HCT116 (cell line): ENCODE measurements around the gene TEN1. TPM values are rescaled to one million over a fixed set of nuclear protein-coding genes. Genes with fewer than 3 reads are reported as not detected.

Source experiments
- ATAC-seq: fragments of 200-7000 bp; cut with Tn5 transposase; 2 replicates; pipeline ENCODE4 v1.9.1; 2020; ENCODE audit warnings: mild to moderate bottlenecking, moderate library complexity
- BruUV-seq: library from RNA; stranded (reverse); fragments of 400-500 nt; replicated peaks from 2 replicates; lab custom pipeline; 2021; lab: Mats Ljungman, UMichigan
- CTCF ChIA-PET: fragments of 300-600 bp; sonication (Branson Sonifier 250); formaldehyde crosslinking; loops from one replicate; lab custom pipeline; 2021; ENCODE audit warnings: antibody characterized with exemption; lab: Charles Lee
- POLR2A ChIA-PET: fragments of 300-600, 350-600 bp; sonication (Branson Sonifier 250); formaldehyde crosslinking; loops from one replicate; lab custom pipeline; 2021; ENCODE audit warnings: antibody characterized with exemption; lab: Charles Lee
- RAD21 ChIA-PET, 2 experiments: fragments of 300-600 bp; sonication (Branson Sonifier 250); formaldehyde crosslinking; loops; one replicate each; lab custom pipeline; 2023; ENCODE audit warnings: low total read pairs in 2 of 2; ENCODE audit not compliant: uncharacterized antibody in 2 of 2, unreplicated experiment in 2 of 2, low non-redundant PET in 1 of 2; lab: Charles Lee
- DNase-seq: peaks from one replicate; pipeline ENCODE4 v3.0.0-alpha.2; 2010; ENCODE audit warnings: low read depth, low spot score
- H2AFZ ChIP-seq: fragments of 200-600 bp; shearing (Covaris generic), sonication (generic); 2 replicates; pipeline ENCODE4 v1.6.1; 2017; ENCODE audit warnings: low read depth, mixed run types, mixed read lengths, antibody characterized with exemption, low read length; ENCODE audit not compliant: poor library complexity, severe bottlenecking
- H3K27ac ChIP-seq: 2 replicates; pipeline ENCODE4 v1.5.1; 2012; ENCODE audit warnings: low read depth, low read length
- H3K27me3 ChIP-seq: fragments of 200-600 bp; sonication (generic); 2 replicates; pipeline ENCODE4 v1.6.1; 2016; ENCODE audit warnings: mixed run types, low read length, mixed read lengths; ENCODE audit not compliant: insufficient read depth
- H3K36me3 ChIP-seq, 2 experiments: fragments of 200-500 bp in 1 of 2; fragments of 200-600 bp in 1 of 2; sonication (Bioruptor generic) in 1 of 2; sonication (generic) in 1 of 2; 2 replicates each; pipeline versions ENCODE4 v1.5.1 to v1.6.1; 2014 to 2016; ENCODE audit warnings: low read length in 2 of 2, inconsistent platforms in 1 of 2, mixed read lengths in 1 of 2, mixed run types in 1 of 2; ENCODE audit not compliant: insufficient read depth in 2 of 2, control insufficient read depth in 1 of 2
- H3K4me1 ChIP-seq, 2 experiments: fragments of 200-600 bp in 1 of 2; sonication (generic) in 1 of 2; 2 replicates each; pipeline versions ENCODE4 v1.5.1 to v1.6.1; 2012 to 2017; ENCODE audit warnings: low read length in 2 of 2, inconsistent platforms in 1 of 2, mild to moderate bottlenecking in 1 of 2, mixed read lengths in 1 of 2, mixed run types in 1 of 2, moderate library complexity in 1 of 2; ENCODE audit not compliant: insufficient read depth in 2 of 2, control insufficient read depth in 1 of 2
- H3K4me2 ChIP-seq: fragments of 200-600 bp; sonication (generic); 2 replicates; pipeline ENCODE4 v1.6.1; 2017; ENCODE audit warnings: mixed run types, low read length, mixed read lengths
- H3K4me3 ChIP-seq, 2 experiments: fragments of 200-600 bp in 1 of 2; sonication (generic) in 1 of 2; replicated peaks in 1 of 2; 2 replicates each; pipeline ENCODE4 v1.5.1; 2011 to 2016; ENCODE audit warnings: low read length in 2 of 2, control low read depth in 1 of 2, low read depth in 1 of 2, mild to moderate bottlenecking in 1 of 2, mixed read lengths in 1 of 2, mixed run types in 1 of 2
- H3K79me2 ChIP-seq: fragments of 200-600 bp; sonication (generic); 2 replicates; pipeline ENCODE4 v1.6.1; 2017; ENCODE audit warnings: mild to moderate bottlenecking, mixed run types, low read length, moderate library complexity, mixed read lengths; ENCODE audit not compliant: insufficient read depth
- H3K9ac ChIP-seq: fragments of 200-600 bp; sonication (generic); 2 replicates; pipeline ENCODE4 v1.6.1; 2016; ENCODE audit warnings: low read length, mixed read lengths
- H3K9me2 ChIP-seq: fragments of 200-600 bp; sonication (generic), shearing (Covaris generic); 2 replicates; pipeline ENCODE4 v1.6.1; 2017; ENCODE audit warnings: mixed run types, mild to moderate bottlenecking, moderate library complexity; ENCODE audit not compliant: insufficient read depth
- H3K9me3 ChIP-seq, 2 experiments: fragments of 200-500 bp in 1 of 2; fragments of 200-600 bp in 1 of 2; sonication (Bioruptor generic) in 1 of 2; sonication (generic) in 1 of 2; 2 replicates each; pipeline ENCODE4 v1.6.1; 2014 to 2017; ENCODE audit warnings: low read length in 2 of 2, mixed read lengths in 2 of 2, inconsistent platforms in 1 of 2, low read depth in 1 of 2, mild to moderate bottlenecking in 1 of 2, mixed run types in 1 of 2, moderate library complexity in 1 of 2; ENCODE audit not compliant: control insufficient read depth in 1 of 2, insufficient read depth in 1 of 2
- H4K20me1 ChIP-seq: fragments of 200-600 bp; sonication (generic), shearing (Covaris generic); 2 replicates; pipeline ENCODE4 v1.6.1; 2017; ENCODE audit warnings: mixed run types, mild to moderate bottlenecking, moderate library complexity; ENCODE audit not compliant: insufficient read depth
- CEBPB ChIP-seq: IDR thresholded peaks from 2 replicates; pipeline ENCODE4 v1.6.1; 2012; ENCODE audit warnings: low read depth
- ELF1 ChIP-seq: IDR thresholded peaks from 2 replicates; pipeline ENCODE4 v1.6.1; 2012; ENCODE audit warnings: low read depth, borderline replicate concordance
- EZH2 ChIP-seq: fragments of 200-600 bp; sonication (generic); IDR thresholded peaks from 2 replicates; pipeline ENCODE4 v1.6.1; 2017; ENCODE audit warnings: antibody characterized with exemption, mixed run types
- FOSL1 ChIP-seq: IDR thresholded peaks from 2 replicates; pipeline ENCODE4 v1.6.1; 2012; ENCODE audit warnings: low read depth
- JUND ChIP-seq: IDR thresholded peaks from 2 replicates; pipeline ENCODE4 v1.6.1; 2012
- POLR2AphosphoS5 ChIP-seq: IDR thresholded peaks from 2 replicates; pipeline ENCODE4 v1.6.1; 2011; ENCODE audit warnings: mild to moderate bottlenecking, low read depth, low read length, moderate library complexity
- SIN3A ChIP-seq: IDR thresholded peaks from 2 replicates; pipeline ENCODE4 v1.6.1; 2012; ENCODE audit warnings: low read depth
- SRF ChIP-seq: IDR thresholded peaks from 2 replicates; pipeline ENCODE4 v1.6.1; 2012; ENCODE audit warnings: low read depth
- ZFX ChIP-seq: fragments of 450-650 bp; IDR thresholded peaks from 2 replicates; pipeline ENCODE4 v1.6.1; 2017
- ZNF274 ChIP-seq: fragments of 200-500 bp; sonication (Bioruptor generic); IDR thresholded peaks from 2 replicates; pipeline ENCODE4 v1.6.1; 2014; ENCODE audit warnings: mild to moderate bottlenecking, low read depth, low read length, inconsistent platforms
- intact Hi-C: fragments of 100-400 bp; cut with micrococcal nuclease; formaldehyde crosslinking; loops from 2 replicates; pipeline ENCODE4 v1.10.0; 2022
- total RNA-seq: library from RNA; stranded (reverse); gene quantifications from one replicate; pipeline ENCODE4 v1.2.1, GENCODE V29; 2021; ENCODE audit not compliant: unreplicated experiment
- TF ChIP-seq, protein P1 (sequence below), 3 experiments: fragments of 200-600 bp in 1 of 3; sonication (generic) in 1 of 3; IDR thresholded peaks in 2 of 3; conservative IDR thresholded peaks in 1 of 3; 2 replicates each; pipeline ENCODE4 v1.5.1; 2012 to 2017; ENCODE audit warnings: low read depth in 2 of 3, low read length in 2 of 3, antibody characterized with exemption in 1 of 3, borderline replicate concordance in 1 of 3, control low read depth in 1 of 3, mild to moderate bottlenecking in 1 of 3, mixed read lengths in 1 of 3, mixed run types in 1 of 3, moderate library complexity in 1 of 3; ENCODE audit not compliant: insufficient read depth in 1 of 3
- TF ChIP-seq, protein P2 (sequence below): IDR thresholded peaks from 2 replicates; pipeline ENCODE4 v1.6.1; 2012
- TF ChIP-seq, protein P3 (sequence below): IDR thresholded peaks from 2 replicates; pipeline ENCODE4 v1.6.1; 2012; ENCODE audit warnings: low read depth

The TEN1 gene
- total RNA-seq, 1 experiment from 2014 or later = 18.5 TPM

DNA sequence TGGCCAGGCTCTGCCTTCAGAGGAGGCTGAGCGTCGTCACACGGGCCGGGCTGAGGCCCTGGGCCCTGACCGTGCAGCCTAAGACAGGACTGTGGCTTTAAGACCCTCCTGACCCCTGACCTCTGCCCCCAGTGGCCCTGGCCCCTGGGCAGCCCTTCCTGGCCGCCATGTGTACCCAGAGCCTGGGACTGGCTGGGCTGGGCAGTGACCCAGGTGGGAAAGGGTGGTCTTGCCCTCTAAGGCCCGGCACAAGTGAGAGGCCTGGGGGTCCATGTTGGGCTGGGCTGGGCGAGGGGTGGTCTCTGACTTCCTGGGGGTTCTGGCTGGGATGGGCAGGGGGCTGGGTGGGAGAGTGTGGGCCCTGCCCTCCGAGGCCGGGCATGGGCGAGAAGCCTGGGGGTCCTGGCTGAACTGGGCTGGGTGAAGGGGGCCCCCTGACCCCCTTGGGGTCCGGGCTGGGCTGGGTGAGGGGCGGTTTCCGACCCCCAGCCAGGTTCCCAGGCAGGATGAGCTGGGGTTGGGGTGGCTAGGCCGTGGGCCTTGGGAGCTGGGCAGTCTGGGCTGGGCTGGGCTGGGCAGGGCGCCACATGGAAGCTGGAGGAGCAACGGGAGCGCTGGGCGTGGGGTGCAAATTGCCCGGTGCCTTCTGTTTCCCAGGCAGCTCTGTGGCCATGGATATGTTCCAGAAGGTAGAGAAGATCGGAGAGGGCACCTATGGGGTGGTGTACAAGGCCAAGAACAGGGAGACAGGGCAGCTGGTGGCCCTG, 21.9 kb downstream of the TEN1 start, which contains the start of gene CDK3:
CDK3 (plus strand) TSS at position 101 of the 767 bp plus-strand sequence; CDS start at position 672, 571 bp downstream.
- Histone ChIP-seq H3K9me2 (no peaks in the 10 kb centered on the region), H3K4me1 (peaks cover 12 to 44% of the 10 kb centered on the region in 2 experiments), H3K9me3 (no peaks in the 10 kb centered on the region), H3K79me2 (no peaks in the 10 kb centered on the region), H3K4me3 (no peak within 1 kb of the TSS), H4K20me1 (no peaks in the 10 kb centered on the region), H3K27me3 (no peaks in the 10 kb centered on the region), H3K4me2 (peak within 1 kb of the TSS; percentile 20; the same call in 1 of the 2 replicates), H3K9ac (no peak within 1 kb of the TSS), H3K36me3 (no peaks in the 10 kb centered on the region; a peak in 1 of 4 replicates), H3K27ac (peak within 1 kb of the TSS; percentile 28; the same call in 1 of the 2 replicates), H2AFZ (no peak within 1 kb of the TSS)
- intact Hi-C loops = no loop called here
- POLR2A ChIA-PET = interaction anchor here (0.5 to 3.5 kb wide), 3 partner anchors 9 to 540 kb away, joined by 3 to 11 read pairs (median 3); partner anchors contain the start of gene MRPL38
- CTCF ChIA-PET = interaction anchor here (0.6 to 3.3 kb wide), 15 partner anchors 9 to 279 kb away, joined by 3 to 22 read pairs (median 4); partner anchors contain the start of genes ACOX1, MRPL38, TEN1 and TRIM47
- no peak for TF ChIP-seq FOSL1
- RAD21 ChIA-PET = interaction anchor here in 1 of 2 experiments (1.8 kb wide), 1 partner anchor 96 kb away, joined by 5 read pairs; the partner anchor contains the start of gene MRPL38
- no peak for DNase-seq
- ATAC-seq = peak; percentile 20
- no TSS peak for BruUV-seq

DNA sequence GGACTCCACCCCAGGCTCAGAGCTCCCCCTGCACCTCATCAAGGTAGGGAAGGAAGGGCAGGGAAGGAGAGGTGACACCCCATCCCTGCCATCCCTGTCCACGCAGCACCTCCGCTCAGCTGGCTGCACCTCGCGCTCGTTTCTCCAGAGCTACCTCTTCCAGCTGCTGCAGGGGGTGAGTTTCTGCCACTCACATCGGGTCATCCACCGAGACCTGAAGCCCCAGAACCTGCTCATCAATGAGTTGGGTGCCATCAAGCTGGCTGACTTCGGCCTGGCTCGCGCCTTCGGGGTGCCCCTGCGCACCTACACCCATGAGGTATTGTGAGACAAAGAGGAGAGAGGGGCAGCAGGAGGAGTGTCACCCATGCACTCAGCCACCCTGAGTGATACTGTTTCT, 23.1 kb downstream of the TEN1 start:
- ChIA-PET RAD21 (no interaction called here), POLR2A (interaction anchor here (0.6 to 3.5 kb wide), 2 partner anchors 97 to 233 kb away, joined by 3 to 11 read pairs; partner anchors contain the start of gene MRPL38), CTCF (interaction anchor here (0.9 to 3.3 kb wide), 5 partner anchors 12 to 141 kb away, joined by 3 to 22 read pairs (median 7); partner anchors contain the start of gene MRPL38)
- H3K27me3 ChIP-seq = no peaks in the 10 kb centered on the region
- H3K9ac ChIP-seq = no peak overlapping the region
- DNase-seq (no peak), ATAC-seq (no peak)
- H3K36me3 ChIP-seq = peaks cover 6 to 7% of the 10 kb centered on the region in 2 experiments; a peak in 2 of 4 replicates
- no TSS peak for BruUV-seq
- H4K20me1 ChIP-seq = no peaks in the 10 kb centered on the region
- H3K4me2 ChIP-seq = no peak overlapping the region
- no peak overlapping the region for H2AFZ ChIP-seq
- no peaks in the 10 kb centered on the region for H3K9me2 ChIP-seq
- H3K4me3 ChIP-seq = no peak overlapping the region
- H3K79me2 ChIP-seq = no peaks in the 10 kb centered on the region
- peaks cover 6 to 34% of the 10 kb centered on the region in 2 experiments for H3K4me1 ChIP-seq
- intact Hi-C loops = no loop called here
- H3K9me3 ChIP-seq = no peaks in the 10 kb centered on the region
- no peak overlapping the region for H3K27ac ChIP-seq
- no peak for TF ChIP-seq SIN3A
- TF ChIP-seq, protein P1, sequence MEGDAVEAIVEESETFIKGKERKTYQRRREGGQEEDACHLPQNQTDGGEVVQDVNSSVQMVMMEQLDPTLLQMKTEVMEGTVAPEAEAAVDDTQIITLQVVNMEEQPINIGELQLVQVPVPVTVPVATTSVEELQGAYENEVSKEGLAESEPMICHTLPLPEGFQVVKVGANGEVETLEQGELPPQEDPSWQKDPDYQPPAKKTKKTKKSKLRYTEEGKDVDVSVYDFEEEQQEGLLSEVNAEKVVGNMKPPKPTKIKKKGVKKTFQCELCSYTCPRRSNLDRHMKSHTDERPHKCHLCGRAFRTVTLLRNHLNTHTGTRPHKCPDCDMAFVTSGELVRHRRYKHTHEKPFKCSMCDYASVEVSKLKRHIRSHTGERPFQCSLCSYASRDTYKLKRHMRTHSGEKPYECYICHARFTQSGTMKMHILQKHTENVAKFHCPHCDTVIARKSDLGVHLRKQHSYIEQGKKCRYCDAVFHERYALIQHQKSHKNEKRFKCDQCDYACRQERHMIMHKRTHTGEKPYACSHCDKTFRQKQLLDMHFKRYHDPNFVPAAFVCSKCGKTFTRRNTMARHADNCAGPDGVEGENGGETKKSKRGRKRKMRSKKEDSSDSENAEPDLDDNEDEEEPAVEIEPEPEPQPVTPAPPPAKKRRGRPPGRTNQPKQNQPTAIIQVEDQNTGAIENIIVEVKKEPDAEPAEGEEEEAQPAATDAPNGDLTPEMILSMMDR (IDR thresholded peaks at IDR 0.05 in 2 of 3, conservative IDR thresholded peaks at IDR 0.05 in 1 of 3; ENCODE audit: borderline replicate concordance in 1 of 3, insufficient read depth in 1 of 3, low read depth in 2 of 3, low read length in 2 of 3) = no peak
- TF ChIP-seq EZH2 = no peak
- no peak for TF ChIP-seq JUND
- no peak for TF ChIP-seq POLR2AphosphoS5
- no peak for TF ChIP-seq ZNF274
- no peak for TF ChIP-seq SRF
- TF ChIP-seq ZFX = no peak
- no peak for TF ChIP-seq CEBPB
- TF ChIP-seq, protein P2, sequence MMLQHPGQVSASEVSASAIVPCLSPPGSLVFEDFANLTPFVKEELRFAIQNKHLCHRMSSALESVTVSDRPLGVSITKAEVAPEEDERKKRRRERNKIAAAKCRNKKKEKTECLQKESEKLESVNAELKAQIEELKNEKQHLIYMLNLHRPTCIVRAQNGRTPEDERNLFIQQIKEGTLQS = no peak
- no peak for TF ChIP-seq ELF1
- TF ChIP-seq, protein P3, sequence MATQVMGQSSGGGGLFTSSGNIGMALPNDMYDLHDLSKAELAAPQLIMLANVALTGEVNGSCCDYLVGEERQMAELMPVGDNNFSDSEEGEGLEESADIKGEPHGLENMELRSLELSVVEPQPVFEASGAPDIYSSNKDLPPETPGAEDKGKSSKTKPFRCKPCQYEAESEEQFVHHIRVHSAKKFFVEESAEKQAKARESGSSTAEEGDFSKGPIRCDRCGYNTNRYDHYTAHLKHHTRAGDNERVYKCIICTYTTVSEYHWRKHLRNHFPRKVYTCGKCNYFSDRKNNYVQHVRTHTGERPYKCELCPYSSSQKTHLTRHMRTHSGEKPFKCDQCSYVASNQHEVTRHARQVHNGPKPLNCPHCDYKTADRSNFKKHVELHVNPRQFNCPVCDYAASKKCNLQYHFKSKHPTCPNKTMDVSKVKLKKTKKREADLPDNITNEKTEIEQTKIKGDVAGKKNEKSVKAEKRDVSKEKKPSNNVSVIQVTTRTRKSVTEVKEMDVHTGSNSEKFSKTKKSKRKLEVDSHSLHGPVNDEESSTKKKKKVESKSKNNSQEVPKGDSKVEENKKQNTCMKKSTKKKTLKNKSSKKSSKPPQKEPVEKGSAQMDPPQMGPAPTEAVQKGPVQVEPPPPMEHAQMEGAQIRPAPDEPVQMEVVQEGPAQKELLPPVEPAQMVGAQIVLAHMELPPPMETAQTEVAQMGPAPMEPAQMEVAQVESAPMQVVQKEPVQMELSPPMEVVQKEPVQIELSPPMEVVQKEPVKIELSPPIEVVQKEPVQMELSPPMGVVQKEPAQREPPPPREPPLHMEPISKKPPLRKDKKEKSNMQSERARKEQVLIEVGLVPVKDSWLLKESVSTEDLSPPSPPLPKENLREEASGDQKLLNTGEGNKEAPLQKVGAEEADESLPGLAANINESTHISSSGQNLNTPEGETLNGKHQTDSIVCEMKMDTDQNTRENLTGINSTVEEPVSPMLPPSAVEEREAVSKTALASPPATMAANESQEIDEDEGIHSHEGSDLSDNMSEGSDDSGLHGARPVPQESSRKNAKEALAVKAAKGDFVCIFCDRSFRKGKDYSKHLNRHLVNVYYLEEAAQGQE = no peak
